HT1080 (cell line): ENCODE data around the gene TMEM101. TPM values are rescaled to one million over a fixed set of nuclear protein-coding genes. Genes with fewer than 3 reads are reported as not detected.
A peak's percentile ranks its signal among the peaks of the same experiment; 100 is the strongest.
"Not testable (repeated sequence)": the region's sequence is repeated elsewhere in the genome, so short reads cannot be mapped to it uniquely, and the experiment has no call there.

ENCODE experiments used
- DNase-seq: peaks from one replicate; pipeline ENCODE4 v3.0.0-alpha.2; 2015; ENCODE audit warnings: low read depth
- total RNA-seq: library from RNA; depleted of rRNA; stranded (reverse); fragments of >200 nt; shearing (Covaris generic); gene quantifications from 2 replicates; pipeline ENCODE4 v1.2.3, GENCODE V29; 2014

The TMEM101 gene
- total RNA-seq, 1 experiment from 2014 or later: 48.2 TPM

DNA sequence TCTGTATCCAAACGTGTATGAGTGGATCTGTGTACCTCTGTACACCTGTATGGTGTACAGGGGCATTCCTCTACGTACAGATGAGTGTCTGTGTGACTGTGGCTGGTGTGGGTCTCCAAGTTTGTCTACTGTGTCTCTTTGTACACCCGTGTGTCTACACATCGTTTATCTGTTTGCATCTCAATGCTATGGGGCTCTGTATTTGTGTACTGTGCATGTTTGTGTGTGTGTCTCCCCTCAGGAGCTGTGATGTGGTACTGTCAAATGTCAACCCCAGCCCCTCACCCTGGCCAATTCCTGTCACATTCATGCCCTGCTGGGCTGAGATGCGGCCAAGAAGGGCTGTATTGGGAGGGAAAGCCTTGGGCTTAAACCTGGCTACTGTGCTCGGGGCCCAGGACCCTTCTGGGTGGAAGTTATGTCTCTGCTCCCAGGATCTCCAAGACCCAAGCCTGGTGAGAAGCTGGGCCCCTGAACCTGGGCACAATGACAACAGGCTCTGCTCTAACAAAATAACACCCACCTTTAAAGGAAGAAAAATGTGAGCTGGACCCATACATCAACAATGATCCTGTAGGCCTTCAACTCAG is 13.8 kb downstream of the TMEM101 start:
- DNase-seq: no peak

DNA sequence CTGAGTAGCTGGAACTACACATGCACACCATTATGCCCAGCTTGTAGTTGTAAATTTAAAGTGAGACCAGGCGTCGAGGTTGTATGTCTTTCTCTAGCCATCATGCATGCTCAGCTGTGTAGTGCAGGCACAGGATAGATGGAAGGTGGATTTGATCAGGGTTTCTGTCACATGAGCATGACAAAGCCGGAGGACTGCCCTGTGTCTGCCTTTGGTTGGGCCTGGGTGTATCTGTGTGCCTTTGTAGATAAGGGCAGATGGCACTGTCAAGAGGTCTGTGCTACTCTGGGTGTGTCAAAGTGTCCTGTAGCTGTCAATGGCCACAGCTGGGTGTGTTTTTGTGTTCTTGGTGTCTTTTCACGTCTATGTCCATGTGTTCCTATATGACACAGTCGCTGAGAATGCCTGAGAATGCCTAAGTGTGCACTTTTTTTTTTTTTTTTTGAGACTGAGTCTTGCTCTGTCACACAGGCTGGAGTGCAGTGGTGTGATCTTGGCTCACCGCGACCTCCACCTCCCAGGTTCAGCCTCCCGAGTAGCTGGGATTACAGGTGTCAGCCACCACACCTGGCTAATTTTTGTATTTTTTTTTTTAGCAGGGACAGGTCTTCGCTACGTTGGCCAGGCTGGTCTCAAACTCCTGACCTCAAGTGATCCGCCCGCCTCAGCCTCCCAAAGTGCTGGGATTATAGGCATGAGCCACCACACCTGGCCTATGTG is 14.5 kb downstream of the TMEM101 start:
- DNase-seq: no peak

DNA sequence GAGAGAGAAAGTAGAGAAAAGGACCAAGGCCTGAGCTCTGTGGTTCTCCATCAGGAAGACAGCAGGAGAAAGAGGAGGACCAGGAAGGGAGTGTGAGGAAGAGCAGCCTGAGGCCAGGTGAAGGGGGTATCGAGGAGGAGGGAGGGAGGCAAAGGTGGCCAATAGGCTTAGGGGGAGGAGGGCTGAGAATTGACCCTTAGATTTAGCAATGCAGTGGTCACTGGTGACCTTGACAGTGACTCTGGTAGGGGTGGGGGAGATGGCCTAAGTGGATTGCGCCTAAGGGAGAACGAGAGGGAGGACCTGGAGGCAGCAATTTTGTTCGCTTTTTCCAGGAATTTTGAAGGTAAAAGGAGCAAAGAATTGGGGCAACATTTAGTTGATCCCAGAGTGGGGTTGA is 15.7 kb downstream of the TMEM101 start:
- no peak for DNase-seq

DNA sequence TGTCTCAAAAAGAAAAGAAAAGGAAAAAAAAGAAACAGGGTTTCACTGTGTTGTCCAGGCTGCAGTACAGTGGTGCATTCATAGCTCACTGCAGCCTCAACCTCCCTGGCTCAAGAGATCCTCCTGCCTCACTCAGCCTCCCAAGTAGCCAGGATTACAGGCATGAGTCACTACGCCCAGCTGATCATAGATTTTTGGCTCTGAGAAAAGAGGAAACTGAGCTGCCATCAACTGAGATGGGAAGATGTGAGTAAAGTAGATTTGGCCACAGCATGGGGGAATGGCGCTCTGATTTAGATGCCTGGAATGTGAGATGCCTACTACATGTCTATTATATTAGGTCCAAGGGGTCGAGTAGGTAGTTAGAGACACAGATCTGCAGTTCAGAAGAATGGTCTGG is 16.2 kb downstream of the TMEM101 start:
- peak; percentile 81 for DNase-seq

DNA sequence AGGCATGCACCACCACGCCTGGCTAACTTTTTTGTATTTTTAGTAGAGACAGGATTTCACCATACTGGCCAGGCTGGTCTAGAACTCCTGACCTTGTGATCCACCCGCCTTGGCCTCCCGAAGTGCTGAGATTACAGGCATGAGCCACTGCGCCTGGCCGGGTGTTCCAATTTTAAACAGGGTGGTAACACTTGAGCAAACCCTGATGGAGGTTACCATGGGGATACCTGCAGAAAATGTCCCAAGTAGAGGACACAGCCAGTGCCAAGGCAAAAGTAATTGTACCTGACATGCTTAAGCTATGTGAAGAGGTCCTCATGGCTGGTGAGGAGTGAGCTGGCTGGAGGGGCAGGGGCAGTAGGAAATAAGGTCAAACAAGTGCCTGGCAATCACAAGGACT is 17.6 kb downstream of the TMEM101 start:
- DNase-seq: not testable (repeated sequence)

DNA sequence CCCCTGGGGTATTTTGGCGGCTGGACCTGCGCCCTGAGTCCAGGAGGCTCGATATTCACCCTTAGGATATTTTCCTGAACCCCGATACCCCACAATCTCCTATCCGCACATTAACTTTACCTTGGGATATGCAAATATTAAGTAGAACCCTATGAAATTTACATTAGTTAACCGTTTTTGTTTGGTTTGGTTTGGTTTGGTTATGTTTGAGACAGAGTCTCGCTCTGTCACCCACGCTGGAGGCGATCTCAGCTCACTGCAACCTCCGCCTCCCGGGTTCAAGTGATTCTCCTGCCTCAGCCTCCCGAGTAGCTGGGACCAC is 19.7 kb downstream of the TMEM101 start:
- no peak for DNase-seq

DNA sequence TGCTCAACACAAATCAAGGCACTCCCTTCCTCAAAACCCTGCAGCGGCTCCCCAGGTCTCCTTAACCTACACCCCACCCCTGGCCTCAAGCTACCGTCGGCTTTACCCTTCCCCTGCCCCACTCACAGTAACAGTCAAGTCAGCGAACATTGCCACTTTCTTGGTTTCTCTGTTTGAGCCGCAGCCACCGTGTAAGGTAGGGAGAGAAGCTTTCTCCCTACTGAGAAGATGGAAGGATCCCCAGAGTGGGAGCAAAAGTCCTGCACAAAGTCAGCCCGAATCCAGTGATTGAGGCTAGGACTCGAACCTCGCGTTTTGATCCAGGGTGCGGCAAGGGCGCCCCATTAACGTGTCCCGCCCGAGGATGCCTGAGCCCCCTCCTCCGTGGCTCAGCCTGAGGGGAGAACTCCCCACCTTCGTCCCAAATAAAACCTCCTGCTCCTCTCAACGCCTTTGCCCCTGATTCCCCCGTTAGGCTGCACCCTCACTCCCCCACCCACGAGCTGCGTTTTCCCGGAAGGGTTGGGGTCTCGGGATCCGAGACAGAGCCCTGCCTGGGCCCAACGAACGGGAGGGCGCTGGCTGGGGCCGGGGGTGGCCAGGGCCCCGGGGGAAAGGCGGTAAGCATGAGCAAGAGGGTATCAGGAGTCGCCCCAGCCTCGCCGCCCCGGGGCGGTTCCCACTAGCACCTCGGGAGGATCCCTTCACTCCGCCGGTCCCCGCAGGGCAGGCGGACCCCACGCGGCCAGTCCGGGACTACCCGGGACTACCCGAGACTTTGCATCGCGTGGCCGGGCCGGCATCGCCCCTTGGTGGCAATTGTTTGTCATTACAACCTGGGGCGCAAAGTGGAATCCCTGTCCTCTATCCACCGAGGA is 20.3 kb downstream of the TMEM101 start:
- peak; percentile 56 for DNase-seq

DNA sequence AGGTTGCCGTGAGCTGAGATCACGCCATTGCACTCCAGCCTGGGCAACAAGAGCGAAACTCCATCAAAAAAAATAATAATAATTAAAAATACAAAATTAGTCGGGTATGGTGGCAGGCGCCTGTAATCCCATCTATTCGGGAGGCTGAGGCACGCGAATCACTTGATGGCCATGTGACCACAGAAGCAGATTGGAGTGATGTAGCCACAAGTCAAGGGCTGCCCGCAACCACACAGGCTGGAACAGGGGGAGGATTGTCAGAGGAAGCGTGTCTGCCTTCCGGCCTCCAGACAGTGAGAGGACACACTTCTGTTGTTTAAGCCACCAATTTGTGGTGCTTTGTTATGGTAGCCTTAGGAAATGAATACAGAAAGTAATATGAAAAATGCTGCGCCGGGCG is 22.1 kb downstream of the TMEM101 start:
- DNase-seq: no peak

DNA sequence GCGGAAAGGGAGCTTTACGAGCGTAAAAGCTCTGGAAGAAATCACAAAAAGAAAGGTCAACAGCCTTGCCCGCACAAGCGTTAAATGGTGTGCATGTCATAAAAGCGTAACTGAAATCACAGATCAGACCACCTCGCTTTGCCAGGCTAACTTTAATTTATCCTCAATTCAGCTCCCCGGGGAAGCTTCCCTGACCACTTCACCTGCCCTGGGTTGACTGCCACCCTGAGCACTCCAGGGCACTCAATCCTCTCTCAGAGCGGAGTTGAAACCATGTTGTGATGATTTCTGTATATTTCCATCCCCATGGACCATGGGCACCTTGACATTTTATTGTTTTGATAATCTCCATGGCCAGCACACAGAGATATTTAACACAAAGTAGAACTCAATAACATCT is 26.5 kb downstream of the TMEM101 start:
- no peak for DNase-seq

DNA sequence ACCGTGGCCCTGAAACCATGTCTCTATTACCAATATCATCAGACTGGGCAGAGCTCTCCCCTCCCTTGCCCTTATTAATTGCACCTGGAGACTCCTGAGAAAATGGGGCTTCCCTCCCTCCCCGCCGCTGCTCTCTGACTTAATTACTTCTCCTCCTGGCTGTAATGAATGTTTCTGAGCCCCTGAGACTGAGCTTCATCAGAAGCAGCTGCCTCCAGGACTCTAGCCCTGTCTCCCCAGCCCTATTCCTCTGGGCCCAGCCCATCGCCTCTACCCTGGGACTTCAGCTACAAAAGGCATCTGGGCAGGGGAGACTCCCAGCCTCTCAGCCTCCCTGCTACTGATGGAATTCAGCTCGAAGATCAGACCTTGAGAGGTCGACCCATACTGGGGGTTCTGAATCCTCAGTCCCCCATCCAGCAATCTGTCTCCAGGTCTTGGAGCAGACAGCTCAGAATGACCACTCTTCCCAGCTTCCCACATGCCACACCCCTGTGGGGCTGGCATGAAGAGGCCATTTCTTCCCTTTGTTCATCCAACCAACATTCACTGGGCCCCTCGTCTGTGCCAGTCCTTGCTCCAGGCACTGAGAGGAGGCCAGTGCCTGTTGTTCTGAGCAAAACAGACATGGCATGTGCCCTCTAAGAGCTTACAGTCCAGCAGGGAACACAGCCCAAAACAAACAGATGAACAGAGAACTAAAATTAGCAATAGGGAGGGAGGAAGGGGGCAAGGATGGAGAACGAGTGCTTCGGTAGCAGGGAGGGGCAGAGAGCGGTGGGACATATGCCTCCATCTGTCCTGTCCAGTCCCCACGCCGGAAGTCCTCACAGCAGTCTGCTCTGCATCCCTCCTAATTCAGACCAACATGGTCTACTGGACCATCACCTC is 27.4 kb downstream of the TMEM101 start:
- DNase-seq: no peak

DNA sequence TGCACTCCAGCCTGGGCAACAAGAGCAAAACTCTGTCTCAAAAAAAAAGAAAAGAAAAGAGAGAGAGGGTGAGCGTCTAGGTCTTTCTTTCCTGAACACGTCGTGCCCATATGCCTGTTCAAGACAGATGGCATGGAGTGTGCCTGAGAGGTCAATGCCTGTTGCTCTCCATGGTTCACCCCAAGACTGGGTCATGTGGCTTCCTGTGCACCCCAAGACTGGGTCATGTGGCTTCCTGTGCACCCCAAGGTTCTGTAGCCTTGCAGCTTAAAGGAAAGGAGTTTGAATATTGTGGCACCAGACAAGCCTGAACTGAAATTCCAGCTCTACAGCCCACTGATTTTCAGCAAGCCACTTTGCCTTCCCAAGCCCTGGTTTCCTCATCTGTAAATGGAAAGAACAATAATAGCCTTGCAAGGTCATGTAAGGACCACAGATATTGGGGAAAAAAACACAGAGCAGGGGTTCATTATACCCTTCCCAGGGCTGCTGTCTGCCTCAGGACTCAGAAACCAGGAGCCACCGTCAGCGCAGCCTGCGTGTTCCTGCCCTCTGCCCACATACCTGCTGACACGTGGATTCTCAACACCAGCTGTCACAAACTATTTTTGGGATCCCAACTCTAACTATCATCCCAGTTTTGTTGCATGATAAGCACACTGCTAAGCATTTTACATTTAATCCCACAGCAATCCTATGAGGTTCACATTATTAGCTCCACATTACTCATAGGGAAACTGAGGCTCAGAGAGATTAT is 28.4 kb downstream of the TMEM101 start:
- no peak for DNase-seq

DNA sequence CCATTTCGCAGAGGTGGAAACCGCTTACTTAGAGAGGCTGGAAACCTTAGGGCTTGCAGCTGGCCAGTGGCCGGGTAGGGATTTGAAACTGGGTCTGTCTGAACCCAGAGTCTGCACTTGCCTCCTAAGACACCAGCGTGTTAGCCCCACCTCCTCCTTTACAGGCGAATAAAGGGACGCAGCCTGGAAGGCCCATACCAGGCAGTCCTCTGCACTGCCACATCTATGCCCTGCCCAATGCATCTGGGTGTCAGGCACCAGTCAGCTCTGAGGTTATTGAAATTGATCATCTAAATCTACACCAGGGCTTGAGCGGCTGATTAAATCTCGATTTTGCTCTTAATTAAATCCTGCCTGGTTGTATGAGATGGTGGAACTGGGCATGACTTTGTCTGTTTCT is 30.2 kb downstream of the TMEM101 start:
- DNase-seq: no peak

DNA sequence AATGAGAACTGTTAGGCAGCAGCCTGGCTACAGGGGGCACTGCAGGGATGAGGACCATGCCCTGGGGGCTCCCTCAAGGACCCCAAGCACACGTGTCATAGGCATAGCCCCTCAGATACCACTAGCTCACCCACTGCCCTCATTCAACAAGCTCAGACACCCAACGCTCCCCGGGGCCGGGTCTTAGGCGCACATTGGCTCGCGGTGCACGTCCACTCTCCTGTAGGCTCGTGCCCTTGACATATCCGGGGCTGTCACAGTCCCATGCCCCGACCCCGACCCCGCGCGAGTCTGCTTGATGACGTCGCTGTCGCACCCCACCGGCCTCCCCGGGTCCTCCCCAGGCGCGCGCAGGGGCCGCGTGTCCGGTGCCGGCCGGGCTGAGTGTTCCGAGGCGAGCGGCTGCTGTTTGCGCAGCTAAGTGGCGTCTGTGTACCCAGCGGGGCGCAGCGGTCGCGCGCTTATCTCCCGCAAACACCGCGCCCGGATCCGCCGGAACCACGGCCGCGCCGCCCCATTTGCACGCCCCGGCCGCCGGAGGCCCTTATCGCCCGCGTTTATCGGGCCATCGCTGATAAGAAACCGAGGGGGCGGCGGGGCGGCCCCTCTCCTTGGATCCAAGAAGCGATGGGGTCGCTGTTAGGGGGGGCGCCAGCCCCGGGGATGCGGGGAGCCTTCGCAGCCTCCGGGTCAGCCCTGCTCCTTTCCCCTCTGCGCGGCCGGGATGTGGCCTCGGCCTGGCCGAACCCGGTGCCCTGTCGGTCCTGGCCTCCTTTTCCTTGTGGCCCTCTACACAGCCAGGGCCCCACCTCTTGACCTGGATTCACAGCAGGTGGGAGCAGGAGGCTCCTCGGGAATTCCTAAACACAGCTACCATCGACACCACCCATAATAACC is 31.0 kb downstream of the TMEM101 start:
- no peak for DNase-seq

DNA sequence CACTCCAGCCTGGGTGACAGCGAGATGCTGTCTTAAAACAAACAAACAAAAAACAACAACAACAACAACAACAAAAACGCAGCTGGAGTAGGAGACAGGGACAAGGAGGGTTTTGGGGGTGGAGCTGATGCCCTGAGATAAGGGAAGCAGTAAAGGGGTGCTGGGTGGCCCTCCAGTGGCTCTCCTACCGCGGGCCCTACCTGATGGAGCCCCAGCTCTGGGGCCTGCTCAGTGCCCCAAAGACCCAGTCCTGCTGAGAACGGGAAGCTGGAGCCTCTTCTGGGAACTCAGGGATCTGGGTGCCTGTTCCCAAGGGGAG is 31.6 kb downstream of the TMEM101 start:
- DNase-seq: no peak

DNA sequence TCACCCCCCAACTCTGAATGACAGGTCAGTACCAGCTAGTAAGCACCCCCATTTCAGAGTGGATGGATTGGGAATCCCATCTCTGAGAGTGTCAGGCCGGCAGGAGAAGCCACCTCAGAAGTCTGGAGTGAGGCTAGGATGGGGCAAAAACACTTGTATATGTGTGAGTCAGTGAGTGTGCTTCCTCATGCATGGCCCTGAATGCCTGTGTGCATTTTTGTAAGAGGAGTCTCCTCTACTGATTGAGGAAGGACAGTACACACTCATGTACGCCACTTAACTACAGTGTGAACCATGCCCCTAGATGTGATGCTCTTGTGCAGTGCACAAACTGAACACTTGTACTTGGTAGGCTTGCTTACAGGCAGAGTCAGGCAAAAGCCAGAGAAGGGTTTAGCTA is 32.6 kb downstream of the TMEM101 start:
- no peak for DNase-seq

DNA sequence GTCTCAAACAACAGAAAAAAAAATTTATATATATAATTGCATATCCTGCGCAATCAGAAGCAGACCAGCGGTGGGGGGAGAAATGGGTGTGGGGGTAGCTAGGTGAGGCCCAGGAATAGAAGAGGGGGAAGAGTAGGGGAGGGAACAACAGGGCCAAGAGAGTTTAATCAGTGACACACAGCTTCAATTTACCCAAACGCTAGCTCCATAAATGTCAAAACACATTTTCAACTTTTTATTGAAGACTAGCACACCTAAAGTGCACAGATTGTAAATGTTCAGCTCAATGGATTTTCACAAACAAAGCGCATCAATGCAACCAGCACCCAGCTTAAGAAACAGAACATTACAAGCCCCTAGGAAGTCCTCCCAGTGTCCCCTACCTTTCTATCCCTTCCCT is 35.1 kb downstream of the TMEM101 start:
- no peak for DNase-seq

DNA sequence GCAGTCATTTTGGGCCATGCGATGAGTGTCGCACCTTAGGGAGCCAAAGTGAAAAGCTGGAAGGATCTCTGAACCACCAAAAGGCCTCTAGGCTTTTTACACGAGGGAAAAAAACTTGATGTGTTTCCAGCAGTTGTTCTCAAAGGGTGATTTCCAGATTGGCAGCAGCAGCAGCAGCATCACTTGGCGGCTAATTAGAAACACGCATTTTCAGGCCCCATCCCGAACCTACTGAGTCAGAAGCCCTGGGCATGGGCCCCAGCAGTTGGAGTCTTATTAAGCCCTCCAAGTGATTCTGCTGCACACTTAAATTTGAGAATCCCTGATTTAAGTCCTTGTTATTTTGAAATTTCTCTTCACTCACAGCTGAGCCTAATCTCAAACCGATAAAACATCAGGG is 35.8 kb downstream of the TMEM101 start:
- no peak for DNase-seq

DNA sequence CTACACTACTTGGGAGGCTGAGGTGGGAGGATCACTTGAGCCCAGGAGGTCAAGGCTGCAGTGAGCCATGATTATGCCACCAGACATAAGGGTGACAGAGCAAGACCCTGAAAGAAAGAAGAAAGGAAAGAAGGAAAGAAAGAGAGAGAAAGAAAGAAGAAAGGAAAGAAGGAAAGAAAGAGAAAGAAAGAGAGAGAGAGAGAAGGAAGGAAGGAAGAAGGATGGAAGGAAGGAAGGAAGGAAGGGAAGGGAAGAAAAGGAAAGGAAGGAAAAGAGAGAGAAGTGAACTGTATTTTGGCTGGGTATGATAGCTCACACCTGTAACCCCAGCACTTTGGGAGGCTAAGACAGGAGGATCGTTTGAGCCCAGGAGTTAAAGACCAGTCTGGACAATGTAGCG is 36.7 kb downstream of the TMEM101 start:
- no peak for DNase-seq

DNA sequence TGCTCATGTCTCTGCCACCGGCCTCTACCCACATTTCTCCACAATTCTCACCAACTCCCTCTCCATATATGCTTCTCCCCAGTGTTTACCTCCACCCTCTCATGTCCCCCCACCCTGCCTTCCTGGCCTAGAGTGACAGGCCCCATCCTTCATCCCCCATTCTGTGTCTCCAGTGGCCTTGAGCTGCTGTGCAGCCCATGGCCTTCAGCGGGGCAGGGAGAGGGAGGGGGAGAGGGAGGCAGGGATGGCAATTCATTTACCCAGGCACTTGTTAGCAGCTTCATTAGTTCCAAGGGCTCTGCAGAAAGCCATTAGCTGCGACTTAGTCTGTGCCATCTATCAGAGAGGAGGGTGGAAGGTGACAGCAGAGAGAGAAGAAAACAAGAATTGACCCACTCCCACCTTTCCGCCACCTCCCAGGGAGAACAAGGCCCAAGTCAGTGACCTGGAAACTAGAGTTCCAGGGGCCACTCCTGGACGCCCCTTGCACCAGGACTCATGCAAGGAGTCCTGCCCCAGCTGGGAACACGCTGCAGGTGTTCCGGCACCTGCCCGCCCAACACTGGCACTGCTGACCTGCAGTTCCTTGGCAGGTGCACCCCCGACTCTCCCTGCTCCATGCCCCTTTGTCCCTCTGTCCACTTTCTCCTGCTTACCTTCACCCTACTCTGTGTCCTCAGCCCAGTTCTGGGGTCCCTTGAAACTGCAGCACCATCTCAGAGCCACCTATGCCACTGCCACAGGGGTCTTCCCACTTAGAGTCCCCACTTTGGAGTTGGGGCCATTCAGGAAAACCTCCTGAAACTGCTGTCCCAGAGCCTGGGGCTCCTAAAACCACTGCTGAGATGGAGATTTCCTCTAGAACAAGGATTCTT is 37.6 kb downstream of the TMEM101 start:
- no peak for DNase-seq
